HG03520 (cell line): ENCODE results near the gene CCDC8.
"Not testable (repeated sequence)": the region's sequence is repeated elsewhere in the genome, so short reads cannot be mapped to it uniquely, and the experiment has no call there.

ENCODE experiments used
- ATAC-seq: cut with Tn5 transposase; IDR thresholded peaks from one replicate; pipeline ENCODE4 v1.9.1; 2021; ENCODE audit warnings: mild to moderate bottlenecking, moderate library complexity; ENCODE audit not compliant: unreplicated experiment

CCDC8 gene, protein sequence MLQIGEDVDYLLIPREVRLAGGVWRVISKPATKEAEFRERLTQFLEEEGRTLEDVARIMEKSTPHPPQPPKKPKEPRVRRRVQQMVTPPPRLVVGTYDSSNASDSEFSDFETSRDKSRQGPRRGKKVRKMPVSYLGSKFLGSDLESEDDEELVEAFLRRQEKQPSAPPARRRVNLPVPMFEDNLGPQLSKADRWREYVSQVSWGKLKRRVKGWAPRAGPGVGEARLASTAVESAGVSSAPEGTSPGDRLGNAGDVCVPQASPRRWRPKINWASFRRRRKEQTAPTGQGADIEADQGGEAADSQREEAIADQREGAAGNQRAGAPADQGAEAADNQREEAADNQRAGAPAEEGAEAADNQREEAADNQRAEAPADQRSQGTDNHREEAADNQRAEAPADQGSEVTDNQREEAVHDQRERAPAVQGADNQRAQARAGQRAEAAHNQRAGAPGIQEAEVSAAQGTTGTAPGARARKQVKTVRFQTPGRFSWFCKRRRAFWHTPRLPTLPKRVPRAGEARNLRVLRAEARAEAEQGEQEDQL

DNA sequence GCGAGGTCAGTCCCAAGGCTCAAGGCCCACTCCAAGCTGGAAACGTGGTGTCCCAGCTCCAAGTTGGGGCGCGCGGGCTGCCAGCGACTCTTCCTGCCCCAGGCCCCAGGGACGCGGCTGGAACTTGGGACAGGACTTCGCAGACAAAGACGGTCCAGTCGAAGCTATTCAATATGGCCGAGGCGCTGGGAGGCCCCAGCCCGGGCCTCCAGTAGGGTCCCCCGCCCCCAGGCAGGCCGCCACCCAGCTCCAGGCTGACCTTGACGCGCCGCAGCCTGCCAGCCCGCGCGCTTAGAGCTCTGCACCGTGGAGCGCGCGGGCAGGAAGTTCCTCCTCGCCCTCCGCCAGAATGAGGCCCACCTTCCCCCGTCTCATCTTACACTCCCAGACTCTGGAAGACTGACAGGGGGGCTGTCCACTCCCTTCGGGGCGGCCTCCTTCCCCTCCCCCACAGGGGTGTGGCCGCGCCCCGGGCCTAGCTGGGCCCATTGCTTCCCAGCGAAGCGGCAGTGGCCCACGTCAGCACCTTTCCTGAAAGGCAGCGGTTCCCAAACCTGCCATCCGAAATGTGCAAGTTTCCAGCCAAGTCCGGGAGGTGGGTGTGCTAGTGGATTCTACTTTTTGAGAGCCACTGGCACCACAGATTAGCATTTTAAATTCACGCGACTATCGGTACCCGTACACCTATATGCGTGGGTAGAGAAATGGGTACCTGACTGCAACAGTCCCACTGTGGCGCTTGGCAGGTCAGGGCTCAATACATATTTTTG, at the start of gene CCDC8:
CCDC8 (minus strand) TSS at position 303 of the 770 bp plus-strand sequence. CDS start 754 bp downstream, outside the sequence.
- ATAC-seq: no peak

DNA sequence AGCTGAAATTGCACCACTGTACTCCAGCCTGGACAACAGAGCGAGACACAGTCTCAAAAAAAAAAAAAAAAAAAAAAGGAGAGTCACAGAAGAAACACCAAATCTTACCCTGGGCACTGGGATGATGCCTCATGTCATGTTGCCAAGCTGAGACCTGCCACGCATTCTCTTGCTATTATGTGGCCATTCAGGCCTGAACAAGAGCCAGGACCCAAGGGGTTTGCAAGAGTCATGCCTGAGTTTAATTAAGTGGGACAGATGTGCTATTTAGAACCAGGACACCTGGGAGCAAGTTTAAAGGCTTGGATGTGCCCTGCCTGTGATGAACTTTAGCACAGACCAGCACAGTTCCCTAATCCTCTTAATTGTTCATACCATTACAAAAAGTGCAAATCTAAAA, 48.2 kb upstream of the CCDC8 start:
- ATAC-seq: no peak

DNA sequence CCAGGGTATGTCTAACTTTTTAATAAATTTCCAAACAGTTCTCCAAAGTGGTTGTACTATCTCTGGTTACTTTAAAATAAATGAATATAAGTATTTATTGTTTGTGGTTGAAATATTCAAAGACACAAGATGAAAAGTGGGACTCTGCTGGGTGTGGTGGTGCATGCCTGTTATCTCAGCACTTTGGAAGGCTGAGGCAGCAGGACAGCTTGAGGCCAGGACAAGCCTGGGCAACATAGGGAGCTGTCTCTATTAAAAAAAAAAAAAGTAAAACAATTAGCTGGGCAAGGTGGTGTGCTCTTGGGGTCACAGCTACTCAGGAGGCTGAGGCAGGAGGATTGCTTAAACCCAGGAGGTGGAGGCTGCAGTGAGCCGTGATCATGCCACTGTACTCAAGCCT, 47.6 kb upstream of the CCDC8 start:
- no peak for ATAC-seq

DNA sequence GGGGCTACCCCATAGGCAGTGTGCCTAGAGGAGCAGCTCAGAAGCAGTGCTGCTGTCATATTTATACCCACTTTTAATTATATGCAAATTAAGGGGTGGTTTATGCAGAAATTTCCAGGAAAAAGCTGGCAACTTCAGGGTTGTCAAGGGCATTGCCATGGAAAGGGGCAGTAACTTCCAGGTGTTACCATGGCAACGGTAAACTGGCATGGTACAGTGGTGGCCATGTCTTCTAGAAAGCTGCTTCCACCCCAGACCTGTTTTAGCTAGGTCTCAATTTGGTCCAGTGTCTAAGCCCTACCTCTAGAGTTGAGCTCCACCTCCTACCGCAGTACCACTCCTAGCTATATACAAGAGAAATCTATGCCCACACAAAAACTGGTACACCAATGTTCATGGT, 46.7 kb upstream of the CCDC8 start:
- no peak for ATAC-seq

DNA sequence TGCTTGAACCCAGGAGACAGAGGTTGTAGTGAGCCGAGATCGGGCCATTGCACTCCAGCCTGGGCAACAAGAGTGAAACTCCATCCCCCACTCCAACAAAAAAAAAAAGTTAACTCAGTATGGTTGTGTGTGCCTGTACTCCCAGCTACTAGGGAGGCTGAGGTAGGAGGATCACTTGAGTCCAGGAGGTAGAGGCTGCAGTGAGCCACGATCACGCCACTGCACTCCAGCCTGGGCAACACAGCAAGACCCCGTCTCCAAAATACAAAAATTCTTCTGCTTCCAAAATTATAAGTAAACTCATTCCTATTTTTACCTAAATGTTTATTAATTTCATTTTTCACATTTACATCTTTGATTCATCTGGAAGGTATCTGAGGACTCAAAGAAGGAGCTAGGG, 43.6 kb upstream of the CCDC8 start:
- no peak for ATAC-seq

DNA sequence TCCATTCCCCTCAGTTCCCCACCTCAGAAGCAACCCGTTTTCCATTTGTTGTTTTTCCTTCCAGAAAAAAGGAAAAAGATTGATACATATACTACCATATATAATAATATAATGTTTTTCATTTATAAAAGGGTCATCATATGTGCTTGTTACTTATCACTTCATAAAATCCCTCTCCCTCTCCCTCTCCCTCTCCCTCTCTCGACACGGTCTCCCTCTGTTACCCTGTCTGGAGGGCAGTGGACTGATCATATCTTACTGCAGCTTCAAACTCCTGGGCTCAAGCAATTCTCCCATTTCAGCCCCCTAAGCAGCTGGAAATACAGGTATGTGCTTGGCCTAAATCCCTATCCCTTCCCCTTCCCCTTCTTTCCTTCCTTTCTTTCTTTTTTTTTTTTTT, 40.9 kb upstream of the CCDC8 start:
- no peak for ATAC-seq

DNA sequence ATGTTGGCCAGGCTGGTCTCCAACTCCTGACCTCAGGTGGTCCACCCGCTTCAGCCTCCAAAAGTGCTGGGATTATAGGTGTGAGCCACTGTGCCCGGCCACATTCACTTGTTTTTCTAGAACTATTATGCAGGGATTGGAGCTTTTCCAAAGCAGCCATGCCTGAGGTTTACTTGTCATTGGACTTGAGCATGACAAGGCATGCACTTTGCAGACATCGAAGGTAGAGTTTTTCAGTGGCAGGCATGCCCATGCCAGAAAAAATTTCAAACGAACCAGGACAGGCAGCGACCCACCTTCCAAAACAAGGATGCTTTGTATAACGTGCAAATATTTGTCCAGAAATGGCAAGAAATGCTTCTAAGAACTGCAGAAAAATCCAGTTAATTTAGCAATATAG, 40.3 kb upstream of the CCDC8 start:
- no peak for ATAC-seq

DNA sequence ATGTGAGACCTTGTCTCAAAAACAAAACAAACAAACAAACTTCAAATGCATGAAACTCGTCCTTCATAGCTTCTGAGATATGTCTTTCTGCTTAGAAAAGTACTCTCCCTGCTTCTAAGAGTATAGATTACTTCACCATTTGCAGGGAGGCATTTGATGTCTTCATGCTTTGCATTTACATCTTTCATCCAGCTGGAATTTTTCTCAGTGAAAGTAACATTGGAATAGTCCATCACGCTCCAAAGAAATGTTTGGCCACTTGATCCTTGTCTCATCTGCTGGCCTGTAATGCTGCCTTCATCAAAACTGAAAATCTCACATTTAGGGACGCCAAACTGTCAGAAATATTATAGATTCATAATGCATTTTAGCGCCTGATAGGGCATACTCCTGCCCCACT, 38.8 kb upstream of the CCDC8 start:
- ATAC-seq: no peak

DNA sequence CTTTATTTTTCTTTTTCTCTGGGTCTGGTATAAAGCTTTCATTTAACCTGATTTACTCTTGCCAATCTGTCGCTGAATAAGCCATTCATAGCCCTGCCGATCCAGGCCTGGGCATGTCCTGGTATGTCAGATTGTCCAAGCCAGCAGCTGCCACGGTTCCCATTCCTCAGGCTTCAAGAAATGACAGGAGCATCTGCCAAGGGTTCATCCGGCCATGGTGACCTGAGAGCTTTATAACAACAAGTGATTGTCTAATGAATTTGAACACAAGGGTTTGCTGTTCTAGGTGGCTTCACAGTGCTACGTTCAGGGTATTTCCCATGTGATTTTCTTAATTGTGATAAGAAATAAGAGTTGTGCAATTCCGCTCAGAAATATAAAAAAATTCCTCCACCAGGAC, 38.0 kb upstream of the CCDC8 start:
- no peak for ATAC-seq

DNA sequence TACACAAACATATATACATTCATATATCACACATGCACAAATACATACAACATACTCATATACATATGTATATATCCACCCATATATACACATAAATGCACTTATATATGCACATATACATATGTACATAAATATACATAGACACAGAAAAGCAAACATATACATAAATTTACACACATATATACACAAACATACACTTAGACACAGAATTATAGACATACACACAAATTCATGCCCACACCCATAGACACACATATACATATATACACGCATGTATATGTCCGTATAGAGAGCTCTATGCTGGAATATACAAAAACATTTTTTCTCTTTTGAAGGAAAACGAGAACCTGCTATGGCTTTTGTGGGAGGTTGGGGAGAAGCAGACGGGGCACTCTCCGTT, 37.4 kb upstream of the CCDC8 start:
- no peak for ATAC-seq

DNA sequence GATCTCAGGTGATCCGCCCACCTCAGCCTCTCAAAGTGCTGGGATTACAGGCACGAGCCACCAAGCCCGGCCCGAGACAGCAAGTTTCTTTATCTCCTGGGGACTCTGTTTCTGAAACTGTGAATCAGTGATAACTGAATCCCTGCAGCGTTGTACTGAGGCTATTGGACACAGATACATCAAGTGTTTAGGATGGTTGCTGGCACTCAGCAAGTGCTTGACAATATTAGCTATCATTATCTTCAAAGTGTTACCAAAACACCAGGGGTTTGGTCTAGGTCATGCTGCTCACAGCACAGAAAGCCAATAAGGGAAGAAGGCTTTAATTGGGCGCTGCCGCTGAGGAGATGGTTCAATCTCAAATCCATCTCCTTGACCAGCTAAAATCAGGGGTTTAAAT, 35.9 kb upstream of the CCDC8 start:
- ATAC-seq: no peak

DNA sequence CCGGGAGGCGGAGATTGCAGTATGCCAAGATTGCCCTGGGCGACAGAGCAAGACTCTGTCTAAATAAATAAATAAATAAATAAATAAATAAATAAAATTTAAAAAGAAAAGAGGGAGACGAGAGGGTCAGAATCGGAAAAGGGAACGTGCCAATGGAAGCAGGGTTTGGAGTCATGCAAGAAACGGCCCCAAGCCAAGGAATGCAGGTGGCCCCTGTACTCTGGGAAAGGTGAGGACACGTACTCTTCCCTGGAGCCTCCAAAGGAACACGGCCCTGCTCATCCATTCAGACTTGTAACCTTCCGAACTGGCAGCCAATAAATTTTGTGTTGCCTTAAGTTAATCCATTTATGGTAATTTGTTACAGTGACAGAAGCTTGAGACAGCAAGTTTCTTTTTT, 35.2 kb upstream of the CCDC8 start:
- no peak for ATAC-seq

DNA sequence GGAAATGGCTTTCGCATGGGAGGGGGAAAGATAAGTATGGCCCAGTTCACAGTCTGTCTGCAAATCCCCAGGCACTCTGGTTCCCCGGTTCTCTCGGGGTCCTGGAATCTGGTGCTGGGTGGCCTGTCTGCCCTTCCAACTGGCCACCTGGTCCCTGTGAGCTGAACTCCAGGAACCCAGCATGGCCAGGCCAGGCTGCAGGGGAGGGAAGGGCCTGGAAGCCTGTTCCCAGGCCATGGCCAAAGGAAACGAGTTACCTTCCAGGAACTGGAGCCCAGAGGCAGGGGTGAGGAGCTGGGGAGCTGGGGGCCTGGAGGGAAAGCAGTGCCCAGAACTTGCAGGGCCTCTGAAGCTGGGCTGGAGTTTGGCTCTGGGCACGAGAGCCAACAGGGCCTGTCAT, 34.5 kb upstream of the CCDC8 start:
- ATAC-seq: no peak

DNA sequence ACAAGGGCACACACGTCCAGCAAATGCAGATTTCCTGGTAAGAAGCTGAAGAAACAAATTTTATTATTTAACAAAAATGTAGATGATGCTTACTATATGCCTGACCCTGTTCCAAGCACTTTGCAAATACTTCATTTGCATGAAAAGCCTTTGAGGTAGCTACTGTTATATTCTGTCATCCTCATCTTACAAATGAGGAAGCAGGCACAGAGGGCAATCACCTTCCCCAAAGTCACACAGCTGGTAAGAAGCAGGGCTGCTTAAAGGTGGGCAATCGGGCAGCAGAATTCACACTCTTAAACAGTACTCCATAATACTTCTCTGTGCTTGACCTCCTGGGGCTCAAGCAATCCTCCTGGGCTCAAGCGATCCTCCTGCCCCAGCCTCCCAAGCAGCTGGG, 33.6 kb upstream of the CCDC8 start:
- no peak for ATAC-seq

DNA sequence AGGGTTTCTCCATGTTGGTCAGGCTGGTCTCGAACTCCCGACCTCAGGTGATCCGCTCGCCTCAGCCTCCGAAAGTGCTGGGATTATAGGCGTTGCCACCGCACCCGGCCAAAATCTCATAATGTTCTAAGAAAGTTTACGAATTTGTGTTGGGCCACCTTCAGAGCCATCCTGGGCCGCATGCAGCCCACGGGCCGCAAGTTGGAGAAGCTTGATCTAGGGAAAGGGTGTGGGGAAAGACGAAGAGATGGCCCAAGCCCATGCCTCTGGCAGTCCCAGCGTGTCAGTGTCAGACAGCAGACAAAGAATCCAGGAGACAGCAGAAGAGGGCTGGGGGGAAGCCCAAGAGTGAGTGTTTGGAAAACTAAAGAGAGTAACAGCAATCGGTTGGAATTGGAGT, 32.7 kb upstream of the CCDC8 start:
- no peak for ATAC-seq

DNA sequence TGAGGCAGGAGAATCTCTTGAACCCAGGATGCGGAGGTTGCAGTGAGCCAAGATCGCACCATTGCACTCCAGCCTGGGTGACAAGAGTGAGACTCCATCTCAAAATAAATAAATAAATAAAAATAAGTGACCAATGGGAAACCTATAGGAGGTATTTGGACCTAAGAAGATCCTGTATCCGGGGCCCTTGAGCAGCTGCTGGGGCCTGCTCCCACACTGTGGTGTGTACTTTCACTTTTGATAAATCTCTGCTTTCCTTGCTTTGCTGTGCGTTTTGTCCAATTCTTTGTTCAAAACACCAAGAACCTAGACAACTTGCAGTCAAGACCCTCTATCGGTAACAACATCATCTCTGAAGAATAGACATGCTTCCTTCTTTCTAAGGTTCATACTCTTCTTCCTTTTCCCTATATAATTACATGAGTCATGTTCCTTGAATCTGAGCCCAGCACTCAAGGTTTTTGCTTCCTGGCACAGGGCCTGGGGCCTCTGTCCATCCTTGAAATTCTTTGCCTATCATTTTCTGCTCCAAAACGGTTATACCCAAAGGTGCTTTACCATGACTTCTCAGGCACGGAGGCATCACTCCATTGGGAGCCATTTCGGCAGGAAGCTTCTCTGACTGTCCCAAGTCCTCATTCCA, 29.6 kb upstream of the CCDC8 start:
- ATAC-seq: no peak

DNA sequence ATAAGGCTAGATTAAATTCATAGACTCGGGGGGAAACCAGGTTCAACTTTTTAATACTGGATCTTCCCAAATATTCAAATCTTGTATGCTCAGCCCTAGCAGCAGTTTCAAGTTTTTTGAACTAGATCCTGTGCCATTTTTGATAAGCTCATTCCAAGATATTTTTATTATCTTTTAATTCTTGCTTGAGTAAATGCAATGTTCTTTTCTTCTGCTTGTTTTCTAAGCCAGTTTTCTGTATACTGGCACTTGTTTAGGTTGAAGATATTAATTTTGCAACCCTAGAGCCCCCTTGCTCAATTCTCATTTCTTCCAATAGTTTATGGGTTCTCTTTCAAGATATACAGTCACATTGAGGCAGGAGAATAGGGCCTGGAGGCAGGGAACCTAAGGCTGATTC, 28.5 kb upstream of the CCDC8 start:
- no peak for ATAC-seq

DNA sequence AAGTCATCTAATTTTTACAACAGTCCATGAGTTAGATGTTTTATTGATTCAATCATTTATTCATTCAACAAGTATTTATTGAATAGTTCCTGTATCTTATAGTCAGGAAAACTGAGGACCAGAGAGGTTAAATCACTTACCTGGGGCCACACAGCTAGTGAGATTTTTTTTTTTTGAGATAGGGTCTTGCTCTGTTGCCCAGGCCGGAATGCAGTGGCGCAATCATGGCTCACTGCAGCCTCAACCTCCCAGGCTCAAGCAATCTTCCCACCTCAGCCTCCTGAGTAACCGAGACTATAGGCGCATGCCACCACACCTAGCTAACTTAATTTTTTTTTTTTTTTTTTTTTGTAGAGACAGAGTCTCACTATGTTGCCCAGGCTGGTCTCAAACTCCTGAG, 22.3 kb upstream of the CCDC8 start:
- ATAC-seq: not testable (repeated sequence)

DNA sequence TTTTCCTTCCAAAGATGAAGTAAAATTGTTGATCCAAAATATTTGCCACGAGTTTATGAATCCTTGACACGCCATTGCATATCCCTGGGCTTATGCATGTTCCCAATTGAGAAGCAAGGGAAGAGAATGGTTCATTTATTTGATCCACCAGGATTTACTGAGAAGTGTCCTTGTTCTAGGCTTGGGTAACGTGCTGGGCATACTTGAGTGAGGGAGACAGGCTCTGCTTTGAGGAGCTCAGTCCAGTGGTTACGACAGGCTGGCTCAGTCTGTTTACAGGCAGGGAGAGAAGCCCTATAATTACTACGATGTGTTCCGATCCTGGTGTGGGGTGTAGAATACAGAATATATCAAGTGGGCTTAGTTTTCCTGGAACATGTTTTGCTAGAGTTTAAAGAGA, 21.6 kb upstream of the CCDC8 start:
- ATAC-seq: no peak

DNA sequence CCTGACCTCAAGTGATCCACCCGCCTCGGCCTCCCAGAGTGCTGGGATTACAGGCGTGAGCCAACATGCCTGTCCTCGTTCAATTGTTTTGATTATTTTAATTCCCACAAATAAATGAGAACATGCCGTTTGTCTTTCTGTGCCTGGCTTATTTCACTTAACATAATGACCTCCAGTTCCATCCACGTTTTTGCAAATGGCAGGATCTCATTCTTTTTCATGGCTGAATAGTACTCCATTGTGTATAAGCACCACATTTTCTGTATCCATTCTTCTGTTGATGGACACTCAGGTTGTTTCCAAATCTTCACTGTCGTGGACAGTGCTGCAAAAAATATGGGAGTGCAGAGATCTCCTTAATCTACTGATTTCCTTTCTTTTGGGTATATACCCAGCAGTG, 20.1 kb upstream of the CCDC8 start:
- ATAC-seq: not testable (repeated sequence)

DNA sequence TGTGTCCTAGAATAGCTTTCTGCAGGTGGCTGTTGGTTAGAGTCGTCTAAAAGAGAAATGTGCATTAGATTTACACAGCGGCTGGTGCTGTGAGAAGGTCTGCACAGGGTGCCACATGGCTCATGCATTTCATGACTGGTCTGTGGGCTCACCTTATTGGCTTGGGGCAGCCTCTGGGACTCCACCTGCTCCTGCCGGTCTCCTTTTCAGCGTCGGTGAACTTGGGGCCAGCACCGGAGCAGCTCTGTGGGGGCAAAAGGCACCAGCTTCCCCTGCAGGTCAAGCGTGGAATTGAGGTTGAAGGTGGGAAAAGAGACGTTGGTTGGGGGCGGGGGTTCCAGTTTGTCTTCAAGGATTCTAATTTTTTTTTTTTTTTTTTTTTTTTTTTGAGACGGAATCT, 18.5 kb upstream of the CCDC8 start:
- ATAC-seq: no peak

DNA sequence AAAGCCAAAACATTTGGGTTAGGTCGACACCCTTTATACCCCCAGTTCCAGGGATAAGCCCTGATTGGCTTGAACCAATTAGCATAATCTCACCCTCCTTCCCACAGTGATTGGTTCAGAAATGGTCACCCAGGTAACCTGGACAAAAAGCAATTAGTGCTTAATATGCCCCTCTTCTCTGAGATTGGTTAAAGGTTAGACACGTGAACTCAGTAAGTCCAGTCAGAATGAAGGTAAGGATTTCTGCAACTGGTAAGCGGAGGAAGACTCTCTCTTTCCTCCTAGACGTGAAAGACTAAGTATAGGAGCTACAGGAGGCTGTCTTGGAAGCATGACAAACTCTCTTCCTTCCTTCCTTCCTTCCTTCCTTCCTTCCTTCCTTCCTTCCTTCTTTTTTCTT, 16.6 kb upstream of the CCDC8 start:
- no peak for ATAC-seq
